NT2/D1 (cell line): ENCODE measurements around the gene CLRN3.

Experiments used
- YY1 ChIP-seq: IDR thresholded peaks from 2 replicates; pipeline ENCODE4 v1.6.1; 2011; ENCODE audit not compliant: insufficient read length, insufficient read depth
- ZNF274 ChIP-seq: IDR thresholded peaks from 2 replicates; pipeline ENCODE4 v1.6.1; 2011; ENCODE audit warnings: mild to moderate bottlenecking, low read depth, low read length

DNA sequence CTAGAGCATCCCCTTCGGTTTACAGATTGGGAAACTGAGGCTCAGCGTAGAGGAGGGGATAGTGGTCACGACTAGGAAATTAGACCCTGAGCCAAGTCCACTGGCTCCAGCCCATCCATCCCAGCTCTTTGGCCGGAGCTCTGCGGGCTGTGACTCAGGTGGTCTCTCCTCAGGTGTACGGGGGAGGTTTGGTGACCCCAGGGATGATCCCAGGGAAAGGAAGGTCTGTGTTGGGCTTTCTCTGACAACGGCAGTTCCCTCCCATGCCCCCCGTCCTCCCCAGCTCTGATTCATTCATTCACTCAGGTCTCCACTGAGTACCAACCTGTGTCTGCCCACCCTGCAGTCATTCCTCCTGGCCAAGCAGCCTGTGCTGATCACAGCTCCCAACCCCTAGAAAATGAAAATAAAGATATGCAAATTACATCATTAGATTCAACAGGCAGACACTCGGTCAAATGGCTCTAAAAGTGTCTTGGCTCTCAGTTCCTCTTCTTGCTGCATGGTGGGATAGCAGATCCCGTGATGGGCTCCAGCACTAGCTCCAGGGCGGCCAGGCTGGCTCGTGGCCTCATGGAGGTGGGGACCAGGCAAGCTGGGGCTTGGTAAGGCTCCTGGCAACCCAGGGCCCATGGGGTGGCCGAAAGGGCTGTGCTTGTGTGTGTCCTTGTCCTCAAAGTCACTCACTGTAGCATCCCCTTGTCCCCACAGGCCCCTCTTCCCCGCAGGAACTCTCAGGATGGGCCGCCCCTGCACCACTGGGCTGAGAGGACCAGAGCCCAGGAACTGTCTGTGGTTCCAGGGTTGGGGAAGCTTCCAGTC, 37.8 kb downstream of the CLRN3 start:
- TF ChIP-seq YY1 = no peak
- no peak for TF ChIP-seq ZNF274
